GM12878 (cell line): ENCODE measurements around the gene IL4I1. TPM values are rescaled to one million over a fixed set of nuclear protein-coding genes. Genes with fewer than 3 reads are reported as not detected.

Experiments used
- ATAC-seq: fragments of 200-7000 bp; cut with Tn5 transposase; 3 replicates; pipeline ENCODE4 v1.9.1; 2020; ENCODE audit warnings: mild to moderate bottlenecking, moderate library complexity
- BruUV-seq: library from RNA; stranded (reverse); fragments of 400-500 nt; replicated peaks from 2 replicates; lab custom pipeline; 2021; lab: Mats Ljungman, UMichigan
- CTCF ChIA-PET: fragments of 300-600 bp; sonication (Branson Sonifier 250); formaldehyde crosslinking; extraction: SDS; loops from one replicate; lab custom pipeline; 2021; ENCODE audit warnings: inconsistent platforms; lab: Yijun Ruan, JAX
- POLR2A ChIA-PET: fragments of 350-600 bp; formaldehyde crosslinking; extraction: SDS; loops from one replicate; lab custom pipeline; 2021; ENCODE audit warnings: inconsistent platforms; lab: Charles Lee
- RAD21 ChIA-PET: fragments of 300-600 bp; sonication (Branson Sonifier 250); formaldehyde crosslinking; loops from one replicate; lab custom pipeline; 2023; ENCODE audit warnings: antibody characterized with exemption; ENCODE audit not compliant: unreplicated experiment; lab: Charles Lee
- SMC1A ChIA-PET: fragments of 300-600 bp; sonication (Branson Sonifier 250); formaldehyde crosslinking; loops from one replicate; lab custom pipeline; 2023; ENCODE audit not compliant: unreplicated experiment, uncharacterized antibody; lab: Charles Lee
- DNase-seq: peaks from one replicate; pipeline ENCODE4 v3.0.0-alpha.2; 2011; ENCODE audit warnings: low read depth, low spot score
- FAIRE-seq: peaks from 3 replicates; lab custom pipeline; 2011; peaks lifted over from hg19 to GRCh38; lab: Jason Lieb, UNC
- H2AFZ ChIP-seq: 2 replicates; pipeline ENCODE4 v1.6.0; 2011; ENCODE audit warnings: low read depth, low read length, control low read depth; ENCODE audit not compliant: control insufficient read depth
- H3K27ac ChIP-seq: 2 replicates; pipeline ENCODE4 v1.5.1; 2011; ENCODE audit warnings: control low read depth; ENCODE audit not compliant: control insufficient read depth, insufficient read depth
- H3K27me3 ChIP-seq, 2 experiments: replicated peaks in 1 of 2; 2 replicates each; pipeline versions ENCODE4 v1.6.0 to v1.6.1; 2011; ENCODE audit warnings: low read length in 1 of 2; ENCODE audit not compliant: control insufficient read depth in 2 of 2, insufficient read depth in 2 of 2
- H3K36me3 ChIP-seq, 2 experiments: 2 replicates each; pipeline ENCODE4 v1.5.1; 2011; ENCODE audit warnings: low read length in 1 of 2; ENCODE audit not compliant: control insufficient read depth in 2 of 2, insufficient read depth in 2 of 2
- H3K4me1 ChIP-seq: 2 replicates; pipeline ENCODE4 v1.6.1; 2011; ENCODE audit warnings: mild to moderate bottlenecking, low read length, moderate library complexity, mixed read lengths; ENCODE audit not compliant: control insufficient read depth, insufficient read depth
- H3K4me2 ChIP-seq: 2 replicates; pipeline ENCODE4 v1.6.0; 2011; ENCODE audit warnings: control low read depth; ENCODE audit not compliant: control insufficient read depth, insufficient read depth
- H3K4me3 ChIP-seq: fragments of 200-600 bp; sonication (generic); 2 replicates; pipeline ENCODE4 v1.5.1; 2016
- H3K79me2 ChIP-seq: 2 replicates; pipeline ENCODE4 v1.6.0; 2011; ENCODE audit warnings: low read length; ENCODE audit not compliant: control insufficient read depth, insufficient read depth
- H3K9ac ChIP-seq: 2 replicates; pipeline ENCODE4 v1.8.0; 2011; ENCODE audit warnings: low read length, control low read depth, mixed read lengths; ENCODE audit not compliant: control insufficient read depth, insufficient read depth
- H3K9me3 ChIP-seq: replicated peaks from 3 replicates; pipeline ENCODE4 v1.5.1; 2011; ENCODE audit warnings: mild to moderate bottlenecking, low read length; ENCODE audit not compliant: control insufficient read depth, insufficient read depth
- H4K20me1 ChIP-seq: 2 replicates; pipeline ENCODE4 v1.6.0; 2011; ENCODE audit not compliant: control insufficient read depth, insufficient read depth
- BHLHE40 ChIP-seq, 2 experiments: fragments of 450-650 bp in 1 of 2; IDR thresholded peaks; 2 replicates each; pipeline ENCODE4 v1.6.1; 2011 to 2017; ENCODE audit warnings: low read depth in 2 of 2, borderline replicate concordance in 1 of 2, improper control_type of control experiment in 1 of 2, low read length in 1 of 2, mild to moderate bottlenecking in 1 of 2
- CBX3 ChIP-seq: fragments of 200-600 bp; sonication (generic); IDR thresholded peaks from 2 replicates; pipeline ENCODE4 v1.6.1; 2016; ENCODE audit warnings: low read depth, borderline replicate concordance
- CREB1 ChIP-seq: IDR thresholded peaks from 2 replicates; pipeline ENCODE4 v1.6.1; 2012; ENCODE audit warnings: low read depth, mild to moderate bottlenecking, inconsistent platforms
- HDAC2 ChIP-seq: fragments of 200-600 bp; sonication (generic); IDR thresholded peaks from 2 replicates; pipeline ENCODE4 v1.6.1; 2017
- MYB ChIP-seq: fragments of 150-350 bp; IDR thresholded peaks from 2 replicates; pipeline ENCODE4 v1.6.1; 2014; ENCODE audit warnings: mild to moderate bottlenecking, low read depth, low read length, borderline replicate concordance
- NFIC ChIP-seq: IDR thresholded peaks from 2 replicates; pipeline ENCODE4 v1.6.1; 2012; ENCODE audit warnings: low read depth, mild to moderate bottlenecking, inconsistent platforms, low read length, moderate library complexity
- PAX8 ChIP-seq: fragments of 450-650 bp; IDR thresholded peaks from 2 replicates; pipeline ENCODE4 v1.6.1; 2017; ENCODE audit warnings: mild to moderate bottlenecking, moderate library complexity
- RBBP5 ChIP-seq: fragments of 200-600 bp; sonication (generic); conservative IDR thresholded peaks from 2 replicates; pipeline ENCODE4 v1.6.1; 2016
- TCF12 ChIP-seq: IDR thresholded peaks from 2 replicates; pipeline ENCODE4 v1.6.1; 2011; ENCODE audit warnings: low read depth, mild to moderate bottlenecking, low read length
- ZZZ3 ChIP-seq: IDR thresholded peaks from 2 replicates; pipeline ENCODE4 v1.6.1; 2011; ENCODE audit warnings: low read depth; ENCODE audit not compliant: control insufficient read depth, insufficient read length
- WGBS: methylation state at CpG from one replicate; pipeline ENCODE4 v1.1.6; 2016; ENCODE audit warnings: low lambda C conversion rate; ENCODE audit not compliant: insufficient replicate concordance, insufficient coverage; ENCODE audit errors: missing lambda C conversion rate; 5-methylcytosine and 5-hydroxymethylcytosine counted together
- in situ Hi-C: fragments of 300-500 bp; cut with MboI; formaldehyde crosslinking; loops from 9 replicates; pipeline ENCODE4 v1.14.3; 2018; ENCODE audit warnings: mixed read lengths
- intact Hi-C: fragments of 100-400 bp; cut with micrococcal nuclease; formaldehyde crosslinking; loops from one replicate; pipeline ENCODE4 v1.14.2; 2022; ENCODE audit not compliant: unreplicated experiment
- polyA plus RNA-seq, 11 experiments: library from polyadenylated mRNA; depleted of rRNA in 4 of 11; unstranded in 6 of 11; stranded (reverse) in 5 of 11; fragments of >200 nt; fragmentation: Nextera tagmentation in 4 of 11; fragmentation: Illumina TruSeq in 1 of 11; extraction: Ambion mirVana in 4 of 11; extraction: Trizol in 1 of 11; gene quantifications; 1 replicate in 1 of 11; 2 replicates in 10 of 11; pipeline versions ENCODE4 v1.2.1 to v1.2.3, GENCODE V29; 2011 to 2016; ENCODE audit warnings: inconsistent platforms in 2 of 11, missing spikeins in 2 of 11, low read depth in 1 of 11
- total RNA-seq, 4 experiments: library from RNA; depleted of rRNA in 3 of 4; stranded (reverse); fragments of >200 nt in 3 of 4; fragmentation: Illumina TruSeq in 1 of 4; extraction: Trizol in 1 of 4; gene quantifications; 2 replicates each; pipeline versions ENCODE4 v1.2.1 to v1.2.3, GENCODE V29; 2013 to 2021
- TF ChIP-seq, protein P1 (sequence below): IDR thresholded peaks from 2 replicates; pipeline ENCODE4 v1.6.1; 2012; ENCODE audit warnings: low read length, inconsistent platforms
- TF ChIP-seq, protein P2 (sequence below): fragments of 450-650 bp; formaldehyde crosslinking; IDR thresholded peaks from 2 replicates; pipeline ENCODE4 v1.5.0; 2022; ENCODE audit warnings: mild to moderate bottlenecking, missing genetic modification characterization
- TF ChIP-seq, protein P3 (sequence below): IDR thresholded peaks from 2 replicates; pipeline ENCODE4 v1.6.1; 2012; ENCODE audit warnings: low read depth, low read length, improper control_type of control experiment
- TF ChIP-seq, protein P4 (sequence below): fragments of 450-650 bp; IDR thresholded peaks from 2 replicates; pipeline ENCODE4 v1.6.1; 2018; ENCODE audit warnings: borderline replicate concordance, mild to moderate bottlenecking; ENCODE audit not compliant: partially characterized antibody

Gene IL4I1
- total and polyA plus RNA-seq, 10 of the 15 experiments (the other 5 are each of a cell fraction or from before 2014, with no cell fraction given), result 0.62 to 83.8 (median 42.8) TPM

DNA sequence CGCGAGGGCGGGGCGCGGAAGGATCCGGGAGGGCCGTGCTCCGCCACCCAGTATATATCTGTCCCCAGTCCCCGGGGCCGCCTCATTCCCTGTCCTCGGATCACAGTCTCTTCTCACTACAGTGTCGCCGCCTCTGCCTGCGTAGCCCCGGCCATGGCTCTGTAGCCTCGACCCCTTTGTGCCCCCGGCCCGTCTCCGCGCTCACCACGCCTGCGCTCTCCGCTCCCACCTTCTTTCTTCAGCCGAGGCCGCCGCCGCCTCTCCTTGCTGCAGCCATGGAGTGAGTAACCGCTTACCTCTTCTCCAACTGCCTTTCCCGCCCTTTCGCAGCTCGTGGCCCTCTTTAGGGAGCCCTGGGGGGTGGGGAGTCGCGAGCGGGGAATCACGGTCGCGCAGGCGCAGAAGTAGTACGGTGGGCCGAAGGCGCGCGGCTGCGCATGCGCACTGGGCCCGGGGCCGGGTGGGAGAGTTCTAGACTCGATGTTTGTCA is 32.5 kb upstream of the IL4I1 start, which contains the start of the genes ATF5 and NUP62:
Gene ATF5, plus strand, starts transcription at position 85 of the 490 bp plus-strand sequence. CDS start 1,646 bp downstream, outside the sequence.
Gene NUP62, minus strand, starts transcription at position 384 of the 490 bp plus-strand sequence. CDS start 19,697 bp downstream, outside the sequence.
- Histone ChIP-seq H3K4me2 (peak within 1 kb of the TSS; percentile 97), H3K4me1 (peaks cover 20% of the 10 kb centered on the region), H4K20me1 (no peaks in the 10 kb centered on the region), H3K36me3 (peaks cover 9 to 25% of the 10 kb centered on the region in 2 experiments; a peak in 3 of 4 replicates), H3K27ac (peak within 1 kb of the TSS; percentile 94), H3K4me3 (peak within 1 kb of the TSS; percentile 92), H2AFZ (peak within 1 kb of the TSS; percentile 82), H3K9me3 (no peaks in the 10 kb centered on the region), H3K27me3 (no peaks in the 10 kb centered on the region), H3K9ac (peak within 1 kb of the TSS; percentile 95), H3K79me2 (peaks cover 74% of the 10 kb centered on the region)
- peak; percentile 64 for ATAC-seq
- RAD21 ChIA-PET, result interaction anchor here (1.0 to 5.0 kb wide), 13 partner anchors 12 to 82 kb away, joined by 3 to 66 read pairs (median 5); partner anchors contain the start of genes AKT1S1, IL4I1, PNKP and TBC1D17
- intact Hi-C loops, result loop anchor here (2.0 to 5.0 kb wide), 2 partner anchors 32 to 52 kb away; partner anchors contain the start of genes AKT1S1, IL4I1 and TBC1D17
- peak; percentile 46 for DNase-seq
- WGBS, result 2% methylated on average over 48 of the region's 48 CpGs
- CTCF ChIA-PET, result interaction anchor here (0.8 to 3.3 kb wide), 12 partner anchors 11 to 211 kb away, joined by 3 to 33 read pairs (median 4); partner anchors contain the start of genes AKT1S1, PNKP and TBC1D17
- POLR2A ChIA-PET, result interaction anchor here (0.6 to 5.8 kb wide), 21 partner anchors 10 to 288 kb away, joined by 3 to 113 read pairs (median 7); partner anchors contain the start of genes AKT1S1, IL4I1, PTOV1 and RRAS
- BruUV-seq, result TSS peak; percentile 76
- SMC1A ChIA-PET, result interaction anchor here (0.8 to 4.8 kb wide), 15 partner anchors 9 to 116 kb away, joined by 3 to 78 read pairs (median 5); partner anchors contain the start of genes AKT1S1, FUZ, IL4I1 and TBC1D17
- peak; percentile 41 for FAIRE-seq
- in situ Hi-C loops, result no loop called here
- TF ChIP-seq, protein P1, sequence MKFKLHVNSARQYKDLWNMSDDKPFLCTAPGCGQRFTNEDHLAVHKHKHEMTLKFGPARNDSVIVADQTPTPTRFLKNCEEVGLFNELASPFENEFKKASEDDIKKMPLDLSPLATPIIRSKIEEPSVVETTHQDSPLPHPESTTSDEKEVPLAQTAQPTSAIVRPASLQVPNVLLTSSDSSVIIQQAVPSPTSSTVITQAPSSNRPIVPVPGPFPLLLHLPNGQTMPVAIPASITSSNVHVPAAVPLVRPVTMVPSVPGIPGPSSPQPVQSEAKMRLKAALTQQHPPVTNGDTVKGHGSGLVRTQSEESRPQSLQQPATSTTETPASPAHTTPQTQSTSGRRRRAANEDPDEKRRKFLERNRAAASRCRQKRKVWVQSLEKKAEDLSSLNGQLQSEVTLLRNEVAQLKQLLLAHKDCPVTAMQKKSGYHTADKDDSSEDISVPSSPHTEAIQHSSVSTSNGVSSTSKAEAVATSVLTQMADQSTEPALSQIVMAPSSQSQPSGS, result no peak
- 0 out of 2 replicates have a peak, but pooled peaks have one; percentile 31 for TF ChIP-seq TCF12
- TF ChIP-seq, protein P2, sequence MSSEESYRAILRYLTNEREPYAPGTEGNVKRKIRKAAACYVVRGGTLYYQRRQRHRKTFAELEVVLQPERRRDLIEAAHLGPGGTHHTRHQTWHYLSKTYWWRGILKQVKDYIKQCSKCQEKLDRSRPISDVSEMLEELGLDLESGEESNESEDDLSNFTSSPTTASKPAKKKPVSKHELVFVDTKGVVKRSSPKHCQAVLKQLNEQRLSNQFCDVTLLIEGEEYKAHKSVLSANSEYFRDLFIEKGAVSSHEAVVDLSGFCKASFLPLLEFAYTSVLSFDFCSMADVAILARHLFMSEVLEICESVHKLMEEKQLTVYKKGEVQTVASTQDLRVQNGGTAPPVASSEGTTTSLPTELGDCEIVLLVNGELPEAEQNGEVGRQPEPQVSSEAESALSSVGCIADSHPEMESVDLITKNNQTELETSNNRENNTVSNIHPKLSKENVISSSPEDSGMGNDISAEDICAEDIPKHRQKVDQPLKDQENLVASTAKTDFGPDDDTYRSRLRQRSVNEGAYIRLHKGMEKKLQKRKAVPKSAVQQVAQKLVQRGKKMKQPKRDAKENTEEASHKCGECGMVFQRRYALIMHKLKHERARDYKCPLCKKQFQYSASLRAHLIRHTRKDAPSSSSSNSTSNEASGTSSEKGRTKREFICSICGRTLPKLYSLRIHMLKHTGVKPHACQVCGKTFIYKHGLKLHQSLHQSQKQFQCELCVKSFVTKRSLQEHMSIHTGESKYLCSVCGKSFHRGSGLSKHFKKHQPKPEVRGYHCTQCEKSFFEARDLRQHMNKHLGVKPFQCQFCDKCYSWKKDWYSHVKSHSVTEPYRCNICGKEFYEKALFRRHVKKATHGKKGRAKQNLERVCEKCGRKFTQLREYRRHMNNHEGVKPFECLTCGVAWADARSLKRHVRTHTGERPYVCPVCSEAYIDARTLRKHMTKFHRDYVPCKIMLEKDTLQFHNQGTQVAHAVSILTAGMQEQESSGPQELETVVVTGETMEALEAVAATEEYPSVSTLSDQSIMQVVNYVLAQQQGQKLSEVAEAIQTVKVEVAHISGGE (CRISPR knock-in tag), result no peak
- no peak for TF ChIP-seq RBBP5
- TF ChIP-seq ZZZ3, result no peak
- TF ChIP-seq CREB1, result no peak
- no peak for TF ChIP-seq CBX3
- TF ChIP-seq BHLHE40 (IDR thresholded peaks at IDR 0.05; ENCODE audit: borderline replicate concordance in 1 of 2, low read depth in 2 of 2, low read length in 1 of 2), result peak in 1 of 2 experiments; percentile 43; a peak in 1 of 4 replicates
- TF ChIP-seq PAX8, result no peak
- TF ChIP-seq NFIC, result no peak
- TF ChIP-seq, protein P3, sequence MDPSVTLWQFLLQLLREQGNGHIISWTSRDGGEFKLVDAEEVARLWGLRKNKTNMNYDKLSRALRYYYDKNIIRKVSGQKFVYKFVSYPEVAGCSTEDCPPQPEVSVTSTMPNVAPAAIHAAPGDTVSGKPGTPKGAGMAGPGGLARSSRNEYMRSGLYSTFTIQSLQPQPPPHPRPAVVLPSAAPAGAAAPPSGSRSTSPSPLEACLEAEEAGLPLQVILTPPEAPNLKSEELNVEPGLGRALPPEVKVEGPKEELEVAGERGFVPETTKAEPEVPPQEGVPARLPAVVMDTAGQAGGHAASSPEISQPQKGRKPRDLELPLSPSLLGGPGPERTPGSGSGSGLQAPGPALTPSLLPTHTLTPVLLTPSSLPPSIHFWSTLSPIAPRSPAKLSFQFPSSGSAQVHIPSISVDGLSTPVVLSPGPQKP, result no peak
- TF ChIP-seq, protein P4, sequence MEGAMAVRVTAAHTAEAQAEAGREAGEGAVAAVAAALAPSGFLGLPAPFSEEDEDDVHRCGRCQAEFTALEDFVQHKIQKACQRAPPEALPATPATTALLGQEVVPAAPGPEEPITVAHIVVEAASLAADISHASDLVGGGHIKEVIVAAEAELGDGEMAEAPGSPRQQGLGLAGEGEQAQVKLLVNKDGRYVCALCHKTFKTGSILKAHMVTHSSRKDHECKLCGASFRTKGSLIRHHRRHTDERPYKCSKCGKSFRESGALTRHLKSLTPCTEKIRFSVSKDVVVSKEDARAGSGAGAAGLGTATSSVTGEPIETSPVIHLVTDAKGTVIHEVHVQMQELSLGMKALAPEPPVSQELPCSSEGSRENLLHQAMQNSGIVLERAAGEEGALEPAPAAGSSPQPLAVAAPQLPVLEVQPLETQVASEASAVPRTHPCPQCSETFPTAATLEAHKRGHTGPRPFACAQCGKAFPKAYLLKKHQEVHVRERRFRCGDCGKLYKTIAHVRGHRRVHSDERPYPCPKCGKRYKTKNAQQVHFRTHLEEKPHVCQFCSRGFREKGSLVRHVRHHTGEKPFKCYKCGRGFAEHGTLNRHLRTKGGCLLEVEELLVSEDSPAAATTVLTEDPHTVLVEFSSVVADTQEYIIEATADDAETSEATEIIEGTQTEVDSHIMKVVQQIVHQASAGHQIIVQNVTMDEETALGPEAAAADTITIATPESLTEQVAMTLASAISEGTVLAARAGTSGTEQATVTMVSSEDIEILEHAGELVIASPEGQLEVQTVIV, result no peak
- no peak for TF ChIP-seq MYB
- TF ChIP-seq HDAC2, result no peak
